ENCODE results near the gene HSPA2. TPM values are rescaled to one million over a fixed set of nuclear protein-coding genes. Genes with fewer than 3 reads are reported as not detected.

The HSPA2 gene
- polyA plus RNA-seq, 1 of the 3 experiments (the other 2 are of a cell fraction), result 20.8 TPM

- no peak overlapping the region for H3K4me3 ChIP-seq (ENCODE audit: low read depth in 2 of 2, low read length in 1 of 2)
- no peak for DNase-seq
- no peaks in the 10 kb centered on the region for H3K27me3 ChIP-seq (ENCODE audit: insufficient read depth)
- WGBS (ENCODE audit: low lambda C conversion rate), result 100% methylated on average over 1 of the region's 1 CpG
- H3K9ac ChIP-seq, result no peak overlapping the region
- no peaks in the 10 kb centered on the region for H3K4me1 ChIP-seq (ENCODE audit: control insufficient read depth in 1 of 2, insufficient read depth in 2 of 2, low read depth in 1 of 2, low read length in 1 of 2)
- H3K36me3 ChIP-seq (replicated peaks in 1 of 2; ENCODE audit: control insufficient read depth in 1 of 2, insufficient read depth in 2 of 2, low read length in 1 of 2), result no peaks in the 10 kb centered on the region
- CTCF ChIA-PET, result no interaction called here
- no peaks in the 10 kb centered on the region for H3F3A ChIP-seq (replicated peaks; ENCODE audit: insufficient read depth)
- no peaks in the 10 kb centered on the region for H4K20me1 ChIP-seq (ENCODE audit: insufficient read depth)
- H2AFZ ChIP-seq (ENCODE audit: low read depth), result no peak overlapping the region
- H3K9me2 ChIP-seq, result no peaks in the 10 kb centered on the region
- no peaks in the 10 kb centered on the region for H3K9me3 ChIP-seq
- H3K79me2 ChIP-seq (ENCODE audit: insufficient read depth), result no peaks in the 10 kb centered on the region
- no peak for TF ChIP-seq NRF1 (IDR thresholded peaks at IDR 0.05; ENCODE audit: low read depth, low read length)
- TF ChIP-seq, protein P1, sequence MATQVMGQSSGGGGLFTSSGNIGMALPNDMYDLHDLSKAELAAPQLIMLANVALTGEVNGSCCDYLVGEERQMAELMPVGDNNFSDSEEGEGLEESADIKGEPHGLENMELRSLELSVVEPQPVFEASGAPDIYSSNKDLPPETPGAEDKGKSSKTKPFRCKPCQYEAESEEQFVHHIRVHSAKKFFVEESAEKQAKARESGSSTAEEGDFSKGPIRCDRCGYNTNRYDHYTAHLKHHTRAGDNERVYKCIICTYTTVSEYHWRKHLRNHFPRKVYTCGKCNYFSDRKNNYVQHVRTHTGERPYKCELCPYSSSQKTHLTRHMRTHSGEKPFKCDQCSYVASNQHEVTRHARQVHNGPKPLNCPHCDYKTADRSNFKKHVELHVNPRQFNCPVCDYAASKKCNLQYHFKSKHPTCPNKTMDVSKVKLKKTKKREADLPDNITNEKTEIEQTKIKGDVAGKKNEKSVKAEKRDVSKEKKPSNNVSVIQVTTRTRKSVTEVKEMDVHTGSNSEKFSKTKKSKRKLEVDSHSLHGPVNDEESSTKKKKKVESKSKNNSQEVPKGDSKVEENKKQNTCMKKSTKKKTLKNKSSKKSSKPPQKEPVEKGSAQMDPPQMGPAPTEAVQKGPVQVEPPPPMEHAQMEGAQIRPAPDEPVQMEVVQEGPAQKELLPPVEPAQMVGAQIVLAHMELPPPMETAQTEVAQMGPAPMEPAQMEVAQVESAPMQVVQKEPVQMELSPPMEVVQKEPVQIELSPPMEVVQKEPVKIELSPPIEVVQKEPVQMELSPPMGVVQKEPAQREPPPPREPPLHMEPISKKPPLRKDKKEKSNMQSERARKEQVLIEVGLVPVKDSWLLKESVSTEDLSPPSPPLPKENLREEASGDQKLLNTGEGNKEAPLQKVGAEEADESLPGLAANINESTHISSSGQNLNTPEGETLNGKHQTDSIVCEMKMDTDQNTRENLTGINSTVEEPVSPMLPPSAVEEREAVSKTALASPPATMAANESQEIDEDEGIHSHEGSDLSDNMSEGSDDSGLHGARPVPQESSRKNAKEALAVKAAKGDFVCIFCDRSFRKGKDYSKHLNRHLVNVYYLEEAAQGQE (IDR thresholded peaks at IDR 0.05; ENCODE audit: low read depth, low read length), result no peak
- no peak for TF ChIP-seq MEF2A (IDR thresholded peaks at IDR 0.05; ENCODE audit: borderline replicate concordance, low read depth)
- TF ChIP-seq, protein P2, sequence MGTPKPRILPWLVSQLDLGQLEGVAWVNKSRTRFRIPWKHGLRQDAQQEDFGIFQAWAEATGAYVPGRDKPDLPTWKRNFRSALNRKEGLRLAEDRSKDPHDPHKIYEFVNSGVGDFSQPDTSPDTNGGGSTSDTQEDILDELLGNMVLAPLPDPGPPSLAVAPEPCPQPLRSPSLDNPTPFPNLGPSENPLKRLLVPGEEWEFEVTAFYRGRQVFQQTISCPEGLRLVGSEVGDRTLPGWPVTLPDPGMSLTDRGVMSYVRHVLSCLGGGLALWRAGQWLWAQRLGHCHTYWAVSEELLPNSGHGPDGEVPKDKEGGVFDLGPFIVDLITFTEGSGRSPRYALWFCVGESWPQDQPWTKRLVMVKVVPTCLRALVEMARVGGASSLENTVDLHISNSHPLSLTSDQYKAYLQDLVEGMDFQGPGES (IDR thresholded peaks at IDR 0.05; ENCODE audit: low read depth, low read length), result no peak
- TF ChIP-seq SMC3 (IDR thresholded peaks at IDR 0.05; ENCODE audit: low read depth, low read length), result no peak
- no peak for TF ChIP-seq CHD2 (IDR thresholded peaks at IDR 0.05; ENCODE audit: low read length, partially characterized antibody)
- TF ChIP-seq EZH2phosphoT487 (IDR thresholded peaks at IDR 0.05; ENCODE audit: borderline replicate concordance, low read depth), result no peak
- no peak for TF ChIP-seq FOXJ3 (CRISPR knock-in tag; IDR thresholded peaks at IDR 0.05)
- POLR2A ChIA-PET, result no interaction called here
- no peak overlapping the region for H3K27ac ChIP-seq (ENCODE audit: low read depth in 2 of 2, low read length in 1 of 2)
- no peak overlapping the region for H3K4me2 ChIP-seq
Measured at GRCh38 chr14:64584190-64584589, 43.6 kb downstream of the HSPA2 start.

DNA sequence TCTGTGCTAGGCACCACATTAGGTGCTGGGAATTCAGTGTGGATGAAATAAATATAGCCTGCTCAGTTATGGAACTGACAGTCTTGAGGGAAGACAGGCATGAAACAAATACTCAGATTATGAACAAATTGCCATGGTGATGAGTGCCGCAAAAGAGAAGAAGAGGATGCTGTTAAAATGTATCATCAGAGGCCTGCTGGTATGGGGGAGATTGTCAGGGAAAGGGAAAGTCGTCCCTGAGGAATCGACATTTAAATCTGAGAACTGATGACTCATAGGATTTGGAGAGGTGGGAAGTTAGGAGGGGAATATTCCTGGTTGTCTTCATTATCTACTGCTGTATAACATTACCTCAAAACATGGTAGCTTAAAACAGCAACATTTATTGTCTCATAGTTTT, 51.3 kb downstream of the HSPA2 start:
- no peaks in the 10 kb centered on the region for H3K79me2 ChIP-seq (ENCODE audit: insufficient read depth)
- peaks cover 0 to 3% of the 10 kb centered on the region in 2 experiments; a peak in 1 of 4 replicates for H3K4me1 ChIP-seq (ENCODE audit: control insufficient read depth in 1 of 2, insufficient read depth in 2 of 2, low read depth in 1 of 2, low read length in 1 of 2)
- no peaks in the 10 kb centered on the region for H4K20me1 ChIP-seq (ENCODE audit: insufficient read depth)
- WGBS (ENCODE audit: low lambda C conversion rate), result 50% methylated on average over 3 of the region's 3 CpGs
- no peak overlapping the region for H3K4me3 ChIP-seq (ENCODE audit: low read depth in 2 of 2, low read length in 1 of 2)
- ChIA-PET POLR2A (no interaction called here), CTCF (no interaction called here)
- no peaks in the 10 kb centered on the region for H3K36me3 ChIP-seq (replicated peaks in 1 of 2; ENCODE audit: control insufficient read depth in 1 of 2, insufficient read depth in 2 of 2, low read length in 1 of 2)
- DNase-seq, result no peak
- H3K27ac ChIP-seq (ENCODE audit: low read depth in 2 of 2, low read length in 1 of 2), result no peak overlapping the region
- H3K4me2 ChIP-seq, result no peak overlapping the region
- H2AFZ ChIP-seq (ENCODE audit: low read depth), result no peak overlapping the region
- no peaks in the 10 kb centered on the region for H3K9me3 ChIP-seq
- TF ChIP-seq NFIC (IDR thresholded peaks at IDR 0.05; ENCODE audit: borderline replicate concordance), result no peak
- no peak for TF ChIP-seq YY1 (IDR thresholded peaks at IDR 0.05; ENCODE audit: low read depth)
- TF ChIP-seq EP300 (IDR thresholded peaks at IDR 0.05; ENCODE audit: borderline replicate concordance in 1 of 2, low read depth in 1 of 2, low read length in 1 of 2), result no peak
- TF ChIP-seq, protein P3, sequence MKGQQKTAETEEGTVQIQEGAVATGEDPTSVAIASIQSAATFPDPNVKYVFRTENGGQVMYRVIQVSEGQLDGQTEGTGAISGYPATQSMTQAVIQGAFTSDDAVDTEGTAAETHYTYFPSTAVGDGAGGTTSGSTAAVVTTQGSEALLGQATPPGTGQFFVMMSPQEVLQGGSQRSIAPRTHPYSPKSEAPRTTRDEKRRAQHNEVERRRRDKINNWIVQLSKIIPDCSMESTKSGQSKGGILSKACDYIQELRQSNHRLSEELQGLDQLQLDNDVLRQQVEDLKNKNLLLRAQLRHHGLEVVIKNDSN (IDR thresholded peaks at IDR 0.05; ENCODE audit: borderline replicate concordance, low read depth), result no peak
- TF ChIP-seq MEF2A (IDR thresholded peaks at IDR 0.05; ENCODE audit: borderline replicate concordance, low read depth), result no peak
- TF ChIP-seq USF2 (IDR thresholded peaks at IDR 0.05; ENCODE audit: borderline replicate concordance, low read depth, low read length), result no peak
- TF ChIP-seq MAX (IDR thresholded peaks at IDR 0.05; ENCODE audit: low read depth), result no peak
- H3K9me2 ChIP-seq, result no peaks in the 10 kb centered on the region
- no peaks in the 10 kb centered on the region for H3K27me3 ChIP-seq (ENCODE audit: insufficient read depth)
- H3K9ac ChIP-seq, result no peak overlapping the region
- H3F3A ChIP-seq (replicated peaks; ENCODE audit: insufficient read depth), result no peaks in the 10 kb centered on the region
